ENCODE data around the gene JAZF1.

- TF ChIP-seq, protein P1, sequence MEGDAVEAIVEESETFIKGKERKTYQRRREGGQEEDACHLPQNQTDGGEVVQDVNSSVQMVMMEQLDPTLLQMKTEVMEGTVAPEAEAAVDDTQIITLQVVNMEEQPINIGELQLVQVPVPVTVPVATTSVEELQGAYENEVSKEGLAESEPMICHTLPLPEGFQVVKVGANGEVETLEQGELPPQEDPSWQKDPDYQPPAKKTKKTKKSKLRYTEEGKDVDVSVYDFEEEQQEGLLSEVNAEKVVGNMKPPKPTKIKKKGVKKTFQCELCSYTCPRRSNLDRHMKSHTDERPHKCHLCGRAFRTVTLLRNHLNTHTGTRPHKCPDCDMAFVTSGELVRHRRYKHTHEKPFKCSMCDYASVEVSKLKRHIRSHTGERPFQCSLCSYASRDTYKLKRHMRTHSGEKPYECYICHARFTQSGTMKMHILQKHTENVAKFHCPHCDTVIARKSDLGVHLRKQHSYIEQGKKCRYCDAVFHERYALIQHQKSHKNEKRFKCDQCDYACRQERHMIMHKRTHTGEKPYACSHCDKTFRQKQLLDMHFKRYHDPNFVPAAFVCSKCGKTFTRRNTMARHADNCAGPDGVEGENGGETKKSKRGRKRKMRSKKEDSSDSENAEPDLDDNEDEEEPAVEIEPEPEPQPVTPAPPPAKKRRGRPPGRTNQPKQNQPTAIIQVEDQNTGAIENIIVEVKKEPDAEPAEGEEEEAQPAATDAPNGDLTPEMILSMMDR (IDR thresholded peaks at IDR 0.05), result no peak
- TF ChIP-seq POLR2A (IDR thresholded peaks at IDR 0.05), result no peak
Observed at GRCh38 chr7:28202222-28202621, 21.6 kb upstream of the JAZF1 start.
